HCT116 (cell line): ENCODE results near the gene FERMT2.

ENCODE experiments used
- EZH2 ChIP-seq: fragments of 200-600 bp; sonication (generic); IDR thresholded peaks from 2 replicates; pipeline ENCODE4 v1.6.1; 2017; ENCODE audit warnings: antibody characterized with exemption, mixed run types
- EZH2phosphoT487 ChIP-seq: fragments of 200-600 bp; IDR thresholded peaks from 2 replicates; pipeline ENCODE4 v1.6.1; 2018; ENCODE audit warnings: antibody characterized with exemption, borderline replicate concordance
- YY1 ChIP-seq: IDR thresholded peaks from 2 replicates; pipeline ENCODE4 v1.6.1; 2011; ENCODE audit warnings: low read length, low read depth, moderate library complexity, mild to moderate bottlenecking; ENCODE audit not compliant: insufficient replicate concordance; ENCODE audit errors: extremely low read depth
- ZFX ChIP-seq: fragments of 450-650 bp; IDR thresholded peaks from 2 replicates; pipeline ENCODE4 v1.6.1; 2017
- ZNF274 ChIP-seq: fragments of 200-500 bp; sonication (Bioruptor generic); IDR thresholded peaks from 2 replicates; pipeline ENCODE4 v1.6.1; 2014; ENCODE audit warnings: mild to moderate bottlenecking, low read depth, low read length, inconsistent platforms
- TF ChIP-seq, protein P1 (sequence below): IDR thresholded peaks from 2 replicates; pipeline ENCODE4 v1.6.1; 2012; ENCODE audit warnings: low read depth
- TF ChIP-seq, protein P2 (sequence below), 3 experiments: fragments of 200-600 bp in 1 of 3; sonication (generic) in 1 of 3; IDR thresholded peaks in 2 of 3; conservative IDR thresholded peaks in 1 of 3; 2 replicates each; pipeline ENCODE4 v1.5.1; 2012 to 2017; ENCODE audit warnings: low read depth in 2 of 3, low read length in 2 of 3, antibody characterized with exemption in 1 of 3, borderline replicate concordance in 1 of 3, control low read depth in 1 of 3, mild to moderate bottlenecking in 1 of 3, mixed read lengths in 1 of 3, mixed run types in 1 of 3, moderate library complexity in 1 of 3; ENCODE audit not compliant: insufficient read depth in 1 of 3

DNA sequence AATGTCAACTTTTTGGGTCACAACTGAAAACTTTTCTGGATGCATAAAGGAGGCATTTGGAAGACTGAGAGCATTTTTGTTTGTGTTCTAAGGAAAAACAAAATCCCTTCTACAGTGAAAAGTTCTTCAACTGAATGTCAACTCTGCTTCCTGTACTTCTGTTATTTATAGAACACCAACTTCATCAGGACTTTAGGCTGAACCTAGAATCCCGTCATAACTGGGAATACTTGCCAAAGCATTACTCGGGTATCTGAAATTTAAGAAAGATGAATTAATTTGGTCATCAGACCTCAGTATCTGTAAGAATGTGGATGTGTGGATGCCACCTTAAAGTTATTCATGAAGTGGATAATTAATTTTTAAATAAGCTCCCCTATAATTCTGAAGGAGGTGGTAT is 73.2 kb downstream of the FERMT2 start:
- TF ChIP-seq, protein P1, sequence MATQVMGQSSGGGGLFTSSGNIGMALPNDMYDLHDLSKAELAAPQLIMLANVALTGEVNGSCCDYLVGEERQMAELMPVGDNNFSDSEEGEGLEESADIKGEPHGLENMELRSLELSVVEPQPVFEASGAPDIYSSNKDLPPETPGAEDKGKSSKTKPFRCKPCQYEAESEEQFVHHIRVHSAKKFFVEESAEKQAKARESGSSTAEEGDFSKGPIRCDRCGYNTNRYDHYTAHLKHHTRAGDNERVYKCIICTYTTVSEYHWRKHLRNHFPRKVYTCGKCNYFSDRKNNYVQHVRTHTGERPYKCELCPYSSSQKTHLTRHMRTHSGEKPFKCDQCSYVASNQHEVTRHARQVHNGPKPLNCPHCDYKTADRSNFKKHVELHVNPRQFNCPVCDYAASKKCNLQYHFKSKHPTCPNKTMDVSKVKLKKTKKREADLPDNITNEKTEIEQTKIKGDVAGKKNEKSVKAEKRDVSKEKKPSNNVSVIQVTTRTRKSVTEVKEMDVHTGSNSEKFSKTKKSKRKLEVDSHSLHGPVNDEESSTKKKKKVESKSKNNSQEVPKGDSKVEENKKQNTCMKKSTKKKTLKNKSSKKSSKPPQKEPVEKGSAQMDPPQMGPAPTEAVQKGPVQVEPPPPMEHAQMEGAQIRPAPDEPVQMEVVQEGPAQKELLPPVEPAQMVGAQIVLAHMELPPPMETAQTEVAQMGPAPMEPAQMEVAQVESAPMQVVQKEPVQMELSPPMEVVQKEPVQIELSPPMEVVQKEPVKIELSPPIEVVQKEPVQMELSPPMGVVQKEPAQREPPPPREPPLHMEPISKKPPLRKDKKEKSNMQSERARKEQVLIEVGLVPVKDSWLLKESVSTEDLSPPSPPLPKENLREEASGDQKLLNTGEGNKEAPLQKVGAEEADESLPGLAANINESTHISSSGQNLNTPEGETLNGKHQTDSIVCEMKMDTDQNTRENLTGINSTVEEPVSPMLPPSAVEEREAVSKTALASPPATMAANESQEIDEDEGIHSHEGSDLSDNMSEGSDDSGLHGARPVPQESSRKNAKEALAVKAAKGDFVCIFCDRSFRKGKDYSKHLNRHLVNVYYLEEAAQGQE, result no peak
- TF ChIP-seq ZFX, result no peak
- no peak for TF ChIP-seq YY1
- TF ChIP-seq, protein P2, sequence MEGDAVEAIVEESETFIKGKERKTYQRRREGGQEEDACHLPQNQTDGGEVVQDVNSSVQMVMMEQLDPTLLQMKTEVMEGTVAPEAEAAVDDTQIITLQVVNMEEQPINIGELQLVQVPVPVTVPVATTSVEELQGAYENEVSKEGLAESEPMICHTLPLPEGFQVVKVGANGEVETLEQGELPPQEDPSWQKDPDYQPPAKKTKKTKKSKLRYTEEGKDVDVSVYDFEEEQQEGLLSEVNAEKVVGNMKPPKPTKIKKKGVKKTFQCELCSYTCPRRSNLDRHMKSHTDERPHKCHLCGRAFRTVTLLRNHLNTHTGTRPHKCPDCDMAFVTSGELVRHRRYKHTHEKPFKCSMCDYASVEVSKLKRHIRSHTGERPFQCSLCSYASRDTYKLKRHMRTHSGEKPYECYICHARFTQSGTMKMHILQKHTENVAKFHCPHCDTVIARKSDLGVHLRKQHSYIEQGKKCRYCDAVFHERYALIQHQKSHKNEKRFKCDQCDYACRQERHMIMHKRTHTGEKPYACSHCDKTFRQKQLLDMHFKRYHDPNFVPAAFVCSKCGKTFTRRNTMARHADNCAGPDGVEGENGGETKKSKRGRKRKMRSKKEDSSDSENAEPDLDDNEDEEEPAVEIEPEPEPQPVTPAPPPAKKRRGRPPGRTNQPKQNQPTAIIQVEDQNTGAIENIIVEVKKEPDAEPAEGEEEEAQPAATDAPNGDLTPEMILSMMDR (IDR thresholded peaks at IDR 0.05 in 2 of 3, conservative IDR thresholded peaks at IDR 0.05 in 1 of 3; ENCODE audit: borderline replicate concordance in 1 of 3, insufficient read depth in 1 of 3, low read depth in 2 of 3, low read length in 2 of 3), result no peak
- no peak for TF ChIP-seq EZH2
- TF ChIP-seq EZH2phosphoT487, result no peak
- no peak for TF ChIP-seq ZNF274
